Astrocyte of the spinal cord (primary cell): ENCODE results near the gene HLCS.

Experiments
- DNase-seq: peaks from one replicate; pipeline ENCODE4 v3.0.0; 2011; ENCODE audit warnings: low read depth, low spot score
- H3K4me3 ChIP-seq: 2 replicates; pipeline ENCODE4 v1.5.1; 2011; ENCODE audit warnings: low read depth, mild to moderate bottlenecking, low read length, moderate library complexity
- CTCF ChIP-seq: IDR thresholded peaks from 2 replicates; pipeline ENCODE4 v1.5.1; 2012; ENCODE audit warnings: low read depth, mild to moderate bottlenecking, low read length, inconsistent platforms
- in situ Hi-C: cut with HindIII; loops from 2 replicates; pipeline ENCODE4 v1.10.0; 2017; ENCODE audit warnings: low sequenced_read_pairs

HLCS gene

GRCh38 chr21:36890086-36890485 is 76.4 kb downstream of the HLCS start:
- H3K4me3 ChIP-seq, result no peak overlapping the region
- no peak for DNase-seq
- no peak for TF ChIP-seq CTCF
- in situ Hi-C loops, result no loop called here

- no peak for TF ChIP-seq CTCF
- peak; percentile 9 for DNase-seq
- in situ Hi-C loops, result no loop called here
- no peak overlapping the region for H3K4me3 ChIP-seq
Observed at GRCh38 chr21:36889401-36889800, 77.1 kb downstream of the HLCS start.

GRCh38 chr21:36888466-36888865 is 78.0 kb downstream of the HLCS start:
- no peak overlapping the region for H3K4me3 ChIP-seq
- in situ Hi-C loops, result no loop called here
- DNase-seq, result no peak
- TF ChIP-seq CTCF, result no peak

- in situ Hi-C loops, result no loop called here
- H3K4me3 ChIP-seq, result no peak overlapping the region
- TF ChIP-seq CTCF, result no peak
- DNase-seq, result no peak
Observed at GRCh38 chr21:36887963-36888362, 78.5 kb downstream of the HLCS start.

- H3K4me3 ChIP-seq, result no peak overlapping the region
- in situ Hi-C loops, result no loop called here
- peak; percentile 5 for DNase-seq
- no peak for TF ChIP-seq CTCF
Observed at GRCh38 chr21:36883532-36884486, 82.7 kb downstream of the HLCS start.

- in situ Hi-C loops, result no loop called here
- H3K4me3 ChIP-seq, result no peak overlapping the region
- TF ChIP-seq CTCF, result no peak
- DNase-seq, result no peak
Observed at GRCh38 chr21:36882776-36883175, 83.7 kb downstream of the HLCS start.
